Esophagus muscularis mucosa (tissue), 4 donors: ENCODE measurements around the gene ITPKC. TPM values are rescaled to one million over a fixed set of nuclear protein-coding genes. Genes with fewer than 3 reads are reported as not detected.

ENCODE experiments used
- DNase-seq: peaks from one replicate; pipeline ENCODE4 v3.0.0-alpha.2; 2017; ENCODE audit errors: extremely low spot score
- H3K27ac ChIP-seq, 4 donors: fragments of 200-600 bp; sonication (generic); replicated peaks in 1 of 4; 1 replicate in 3 of 4; 2 replicates in 1 of 4; pipeline ENCODE4 v1.5.1; 2016 to 2019; ENCODE audit warnings: mild to moderate bottlenecking in 1 of 4
- H3K27me3 ChIP-seq, 4 donors: fragments of 200-600 bp; sonication (generic); one replicate each; pipeline versions ENCODE4 v1.5.1 to v1.6.0; 2016 to 2019
- H3K36me3 ChIP-seq, 4 donors: fragments of 200-600 bp; sonication (generic); one replicate each; pipeline ENCODE4 v1.5.1; 2016 to 2019
- H3K4me1 ChIP-seq, 4 donors: fragments of 200-600 bp; sonication (generic); one replicate each; pipeline ENCODE4 v1.5.1; 2016 to 2019
- H3K4me3 ChIP-seq, 4 donors: fragments of 200-600 bp; sonication (generic); 1 replicate in 2 of 4; 2 replicates in 2 of 4; pipeline ENCODE4 v1.5.1; 2016 to 2019; ENCODE audit warnings: mild to moderate bottlenecking in 4 of 4, moderate library complexity in 1 of 4
- H3K9me3 ChIP-seq, 4 donors: fragments of 200-600 bp; sonication (generic); 1 replicate in 3 of 4; 2 replicates in 1 of 4; pipeline ENCODE4 v1.5.1; 2016 to 2019
- CTCF ChIP-seq, 3 experiments: fragments of 200-600 bp in 2 of 3; fragments of 450-650 bp in 1 of 3; sonication (generic) in 2 of 3; IDR thresholded peaks; one replicate each; pipeline ENCODE4 v1.5.1; 2017 to 2019; ENCODE audit warnings: antibody characterized with exemption in 3 of 3, mild to moderate bottlenecking in 2 of 3, moderate library complexity in 1 of 3
- EP300 ChIP-seq: sonication (generic); formaldehyde crosslinking; IDR thresholded peaks from one replicate; pipeline ENCODE4 v1.6.1; 2017; ENCODE audit warnings: antibody characterized with exemption
- POLR2A ChIP-seq: fragments of 450-650 bp; IDR thresholded peaks from one replicate; pipeline ENCODE4 v1.6.1; 2017; ENCODE audit warnings: antibody characterized with exemption, moderate library complexity, mild to moderate bottlenecking, low read depth
- POLR2AphosphoS5 ChIP-seq, 2 donors: sonication (generic); formaldehyde crosslinking; IDR thresholded peaks; one replicate each; pipeline ENCODE4 v1.6.1; 2017; ENCODE audit warnings: antibody characterized with exemption in 2 of 2
- WGBS: methylation state at CpG from one replicate; pipeline ENCODE4 v1.1.5; 2018; 5-methylcytosine and 5-hydroxymethylcytosine counted together
- intact Hi-C: fragments of 100-400 bp; cut with DNase I; formaldehyde crosslinking; loops from one replicate; pipeline ENCODE4 v1.15.1; 2023
- total RNA-seq, 4 donors: library from RNA; depleted of rRNA; stranded (reverse); fragments of >200 nt; gene quantifications; one replicate each; pipeline versions ENCODE4 v1.1.0 to v1.2.1, GENCODE V29; 2016

The ITPKC gene
- total RNA-seq, 4 donors from 2014 or later, result 28.7 to 123 (median 33.3) TPM

GRCh38 chr19:40735013-40735771 lies 18.3 kb downstream of the ITPKC start:
- no peaks in the 10 kb centered on the region for H3K9me3 ChIP-seq
- H3K36me3 ChIP-seq, result peaks cover 79 to 100% (median 99%) of the 10 kb centered on the region in 4 donors
- TF ChIP-seq POLR2A (no peak), POLR2AphosphoS5 (IDR thresholded peaks at IDR 0.05) (no peak)
- intact Hi-C loops, result no loop called here
- DNase-seq, result no peak
- no peaks in the 10 kb centered on the region for H3K27me3 ChIP-seq
- WGBS, result 89% methylated on average over 11 of the region's 11 CpGs
- peaks cover 2 to 10% (median 10%) of the 10 kb centered on the region in 4 donors for H3K4me1 ChIP-seq
- no peak overlapping the region for H3K4me3 ChIP-seq
- no peak overlapping the region for H3K27ac ChIP-seq

GRCh38 chr19:40736661-40737060 lies 19.7 kb downstream of the ITPKC start:
- no peak for DNase-seq
- Histone ChIP-seq H3K4me1 (peaks cover 12 to 25% (median 23%) of the 10 kb centered on the region in 4 donors), H3K9me3 (no peaks in the 10 kb centered on the region), H3K4me3 (no peak overlapping the region), H3K36me3 (peaks cover 71 to 98% (median 91%) of the 10 kb centered on the region in 4 donors), H3K27me3 (no peaks in the 10 kb centered on the region), H3K27ac (no peak overlapping the region)
- WGBS, result 86% methylated on average over 9 of the region's 9 CpGs
- intact Hi-C loops, result no loop called here
- TF ChIP-seq POLR2AphosphoS5 (IDR thresholded peaks at IDR 0.05), result no peak
- no peak for TF ChIP-seq EP300
- TF ChIP-seq CTCF (IDR thresholded peaks at IDR 0.05), result no peak
- no peak for TF ChIP-seq POLR2A

GRCh38 chr19:40737102-40737644 lies 20.3 kb downstream of the ITPKC start:
- no peak overlapping the region for H3K27ac ChIP-seq
- peaks cover 13 to 26% (median 24%) of the 10 kb centered on the region in 4 donors for H3K4me1 ChIP-seq
- H3K27me3 ChIP-seq, result no peaks in the 10 kb centered on the region
- H3K36me3 ChIP-seq, result peaks cover 71 to 94% (median 88%) of the 10 kb centered on the region in 4 donors
- DNase-seq, result no peak
- H3K4me3 ChIP-seq, result no peak overlapping the region
- no CpG with 5 or more reads among the region's 9 CpGs for WGBS
- H3K9me3 ChIP-seq, result no peaks in the 10 kb centered on the region
- intact Hi-C loops, result no loop called here
- TF ChIP-seq POLR2A, result no peak
- no peak for TF ChIP-seq POLR2AphosphoS5 (IDR thresholded peaks at IDR 0.05)
- TF ChIP-seq CTCF (IDR thresholded peaks at IDR 0.05), result no peak
- TF ChIP-seq EP300, result no peak

GRCh38 chr19:40739030-40739839 lies 22.3 kb downstream of the ITPKC start:
- WGBS, result 84% methylated on average over 11 of the region's 22 CpGs
- H3K4me3 ChIP-seq, result no peak overlapping the region
- no peak for DNase-seq
- intact Hi-C loops, result no loop called here
- peaks cover 51 to 84% (median 70%) of the 10 kb centered on the region in 4 donors for H3K36me3 ChIP-seq
- H3K27ac ChIP-seq, result peak overlapping the region; percentile 46 to 77 (median 62)
- peaks cover 13 to 26% (median 24%) of the 10 kb centered on the region in 4 donors for H3K4me1 ChIP-seq
- no peak for TF ChIP-seq POLR2A
- TF ChIP-seq POLR2AphosphoS5 (IDR thresholded peaks at IDR 0.05), result no peak
- no peak for TF ChIP-seq CTCF (IDR thresholded peaks at IDR 0.05)
- no peak for TF ChIP-seq EP300
- H3K27me3 ChIP-seq, result no peaks in the 10 kb centered on the region
- no peaks in the 10 kb centered on the region for H3K9me3 ChIP-seq
